ENCODE results near the gene EEF1AKMT2. TPM values are rescaled to one million over a fixed set of nuclear protein-coding genes. Genes with fewer than 3 reads are reported as not detected.

EEF1AKMT2 gene
- 36.0 and 96.0 TPM in 2 replicates for total RNA-seq (2011; cell fraction: chromatin; rRNA removed; ENCODE audit: low replicate concordance)
- total RNA-seq (2011; cell fraction: nucleolus; rRNA removed), result 25.0 and 28.3 TPM in 2 replicates
- 55.4 and 95.7 TPM in 2 replicates for total RNA-seq (2011; cell fraction: nucleoplasm; rRNA removed)
- 23.7 and 24.3 TPM in 2 replicates for total RNA-seq (2014; rRNA removed)
- total RNA-seq (2014; rRNA removed; fragmentation: Illumina TruSeq; extraction: Trizol), result 34.3 and 37.9 TPM in 2 replicates
- 25.2 and 26.9 TPM in 2 replicates for total RNA-seq (2015; rRNA removed; fragmentation: Illumina TruSeq; extraction: Trizol)
- 20.4 and 21.3 TPM in 2 replicates for total RNA-seq (2021)
- polyA plus RNA-seq (2011; rRNA removed), result 26.5 and 31.2 TPM in 2 replicates
- 9.1 and 14.0 TPM in 2 replicates for polyA plus RNA-seq (2011; cell fraction: cytosol; rRNA removed)
- polyA plus RNA-seq (2011; cell fraction: nucleus; rRNA removed), result 14.5 and 23.4 TPM in 2 replicates
- polyA plus RNA-seq (2012), result 18.6 and 19.5 TPM in 2 replicates
- 22.2 and 22.3 TPM in 2 replicates for polyA plus RNA-seq (2014; fragmentation: Illumina TruSeq; extraction: Trizol)
- 1 to 10 TPM; 9.3 to 9.8 TPM for polyA plus RNA-seq (2014; fragmentation: Nextera tagmentation; extraction: Ambion mirVana)
- polyA plus RNA-seq (2014; rRNA removed), result 22.1 and 28.9 TPM in 2 replicates
- 20.2 and 20.3 TPM in 2 replicates for polyA minus RNA-seq (2011; rRNA and poly(A)+ RNA removed)
- polyA minus RNA-seq (2011; cell fraction: cytosol; rRNA and poly(A)+ RNA removed), result 6.8 and 7.4 TPM in 2 replicates
- polyA minus RNA-seq (2011; cell fraction: nucleus; rRNA and poly(A)+ RNA removed), result 14.9 and 23.3 TPM in 2 replicates
- percentile 84 among the genes with signal in this experiment for Bru-seq, nascent RNA
- BruChase-seq, experiment 1, labeled RNA remaining after a 2-hour chase, result percentile 95 among the genes with signal in this experiment
- BruChase-seq, experiment 2, labeled RNA remaining after a 6-hour chase, result percentile 96 among the genes with signal in this experiment
- long read RNA-seq, experiment 1, transcript EEF1AKMT2-203 (7 exons, 3,587 nt), result minor isoform, 9 of 72 reads
- long read RNA-seq, experiment 1, transcript EEF1AKMT2-201 (7 exons, 1,462 nt), result major isoform, 24 of 72 reads
- long read RNA-seq, experiment 1, transcript EEF1AKMT2-202 (6 exons, 1,013 nt), result minor isoform, 12 of 72 reads
- long read RNA-seq, experiment 1, partial matches to known transcripts, result 2 of 72 reads
- long read RNA-seq, experiment 1, other reads (novel, unspliced or antisense), result 25 of 72 reads
- long read RNA-seq, experiment 2, partial matches to known transcripts, result 2 of 16 reads
- long read RNA-seq, experiment 2, other reads (novel, unspliced or antisense), result 6 of 16 reads
- long read RNA-seq, experiment 3, transcript EEF1AKMT2-202 (6 exons, 1,013 nt), result minor isoform, 5 of 26 reads
- long read RNA-seq, experiment 3, transcript EEF1AKMT2-201 (7 exons, 1,462 nt), result major isoform, 8 of 26 reads
- long read RNA-seq, experiment 3, partial matches to known transcripts, result 0 of 26 reads
- long read RNA-seq, experiment 3, other reads (novel, unspliced or antisense), result 11 of 26 reads

DNA sequence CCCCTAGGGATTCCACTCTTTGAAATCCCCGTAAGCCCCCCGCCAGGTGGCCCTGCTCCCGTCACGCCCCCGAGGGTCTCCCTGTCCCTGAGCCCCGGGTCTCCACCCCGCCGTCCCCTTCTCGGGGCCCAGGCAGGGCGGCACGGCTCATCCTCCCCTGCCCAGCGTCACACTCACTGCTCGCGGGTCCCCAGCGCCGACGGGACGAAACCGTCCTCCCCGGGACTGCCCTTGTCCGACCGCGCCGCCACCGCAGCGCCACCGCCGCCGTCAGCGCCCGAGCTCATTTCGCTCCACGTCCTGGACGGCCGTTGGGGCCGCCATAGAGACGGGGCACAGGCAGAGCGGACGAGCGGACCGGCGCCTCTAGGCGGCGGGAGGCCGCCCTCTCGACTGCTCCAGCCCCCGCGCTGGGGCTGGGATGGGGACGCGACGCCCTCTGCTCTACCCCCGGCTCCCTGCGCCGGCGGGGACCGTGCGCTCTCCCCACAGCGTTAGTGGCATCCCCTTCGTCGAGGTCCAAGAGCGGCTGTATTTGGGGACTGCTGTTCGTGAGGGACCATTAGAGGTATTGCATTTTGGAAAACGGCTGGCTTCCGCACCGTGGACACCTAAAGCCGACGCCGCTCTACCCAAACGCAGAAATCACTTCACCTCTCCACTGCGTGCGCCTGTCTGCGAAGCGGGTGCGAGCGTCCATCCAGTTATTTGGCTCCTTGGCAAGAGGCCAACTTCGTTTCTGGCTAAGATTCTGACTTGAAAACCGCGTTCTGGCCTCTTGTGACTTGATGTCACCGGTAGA lies at the start of gene EEF1AKMT2:
EEF1AKMT2 (minus strand) TSS at position 341 of the 802 bp plus-strand sequence; CDS start at position 287, 54 bp downstream.
- Histone ChIP-seq H3K4me1 (replicated peaks in 1 of 2; ENCODE audit: control insufficient read depth in 2 of 2, insufficient read depth in 2 of 2, low read length in 2 of 2) (peaks cover 2 to 10% of the 10 kb centered on the region in 2 experiments; a peak in 3 of 5 replicates), H3K36me3 (ENCODE audit: control insufficient read depth, insufficient read depth, low read length) (peaks cover 33% of the 10 kb centered on the region; the same call in 2 of the 3 replicates), H3K9me1 (ENCODE audit: control insufficient read depth, insufficient read depth, low read length) (no peaks in the 10 kb centered on the region), H3K4me2 (ENCODE audit: insufficient read depth, low read length) (peak within 1 kb of the TSS; percentile 97), H4K20me1 (replicated peaks; ENCODE audit: control insufficient read depth, insufficient read depth, low read length) (no peaks in the 10 kb centered on the region), H3K27me3 (ENCODE audit: control insufficient read depth in 2 of 2, insufficient read depth in 2 of 2, low read length in 2 of 2) (no peaks in the 10 kb centered on the region), H3K9ac (ENCODE audit: insufficient read depth in 1 of 2, low read depth in 2 of 2, low read length in 2 of 2) (peak within 1 kb of the TSS; percentile 87 to 99), H3K4me3 (peak within 1 kb of the TSS; percentile 60), H3K27ac (ENCODE audit: extremely low read depth, low read depth, low read length) (peak within 1 kb of the TSS; percentile 86), H2AFZ (ENCODE audit: low read depth, low read length) (peak within 1 kb of the TSS; percentile 98), H3K9me3 (replicated peaks; ENCODE audit: control insufficient read depth, insufficient read depth, low read depth, low read length) (0 out of 2 replicates have a peak, but pooled peaks cover 2% of the 10 kb centered on the region), H3K79me2 (ENCODE audit: control insufficient read depth, insufficient read depth, low read length) (peaks cover 27% of the 10 kb centered on the region)
- CTCF ChIA-PET (ENCODE audit: low intra/inter-chr PET ratio), result no interaction called here
- ATAC-seq, result peak; percentile 92
- POLR2A ChIA-PET, result interaction anchor here (0.6 to 2.3 kb wide), 5 partner anchors 10 to 811 kb away, joined by 3 to 9 read pairs (median 3); partner anchors contain the start of gene ABRAXAS2
- peak; percentile 75 for FAIRE-seq
- in situ Hi-C loops (cut with MboI), result no loop called here
- TSS peak; percentile 84 for BruUV-seq (replicated peaks)
- 0% methylated on average over 37 of the region's 79 CpGs for WGBS (ENCODE audit: insufficient coverage, low coverage, missing lambda C conversion rate)
- DNase-seq (ENCODE audit: extremely low read depth in 1 of 4, low spot score in 3 of 4), result peak; percentile 85 to 91 (median 88)
- intact Hi-C loops (cut with micrococcal nuclease), result loop anchor here (5.0 to 10.0 kb wide), 2 partner anchors 253 to 361 kb away; no protein-coding TSS in a partner anchor
- TF ChIP-seq RFX7 (CRISPR knock-in tag; IDR thresholded peaks at IDR 0.05) (no peak), GATA2 (CRISPR knock-in tag; IDR thresholded peaks at IDR 0.05) (no peak), MAZ (CRISPR knock-in tag; conservative IDR thresholded peaks at IDR 0.05 in 1 of 2, IDR thresholded peaks at IDR 0.05 in 1 of 2) (peak; percentile 49 to 69; a peak in 2 of 4 replicates), MYNN (IDR thresholded peaks at IDR 0.05) (no peak), MYNN (CRISPR knock-in tag; IDR thresholded peaks at IDR 0.05) (no peak), ESRRA (IDR thresholded peaks at IDR 0.05; ENCODE audit: borderline replicate concordance, low read depth) (peak; percentile 57; the same call in 1 of the 2 replicates), ZNF583 (CRISPR knock-in tag; IDR thresholded peaks at IDR 0.05) (no peak), NFRKB (IDR thresholded peaks at IDR 0.05; ENCODE audit: low read depth) (no peak)
- TF ChIP-seq, protein P1, sequence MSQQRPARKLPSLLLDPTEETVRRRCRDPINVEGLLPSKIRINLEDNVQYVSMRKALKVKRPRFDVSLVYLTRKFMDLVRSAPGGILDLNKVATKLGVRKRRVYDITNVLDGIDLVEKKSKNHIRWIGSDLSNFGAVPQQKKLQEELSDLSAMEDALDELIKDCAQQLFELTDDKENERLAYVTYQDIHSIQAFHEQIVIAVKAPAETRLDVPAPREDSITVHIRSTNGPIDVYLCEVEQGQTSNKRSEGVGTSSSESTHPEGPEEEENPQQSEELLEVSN (IDR thresholded peaks at IDR 0.05; ENCODE audit: borderline replicate concordance in 1 of 2, extremely low read depth in 1 of 2, insufficient read depth in 1 of 2, insufficient read length in 1 of 2, low read depth in 1 of 2, low read length in 1 of 2, poor library complexity in 1 of 2, severe bottlenecking in 1 of 2), result peak; percentile 35 to 41
- TF ChIP-seq, protein P2, sequence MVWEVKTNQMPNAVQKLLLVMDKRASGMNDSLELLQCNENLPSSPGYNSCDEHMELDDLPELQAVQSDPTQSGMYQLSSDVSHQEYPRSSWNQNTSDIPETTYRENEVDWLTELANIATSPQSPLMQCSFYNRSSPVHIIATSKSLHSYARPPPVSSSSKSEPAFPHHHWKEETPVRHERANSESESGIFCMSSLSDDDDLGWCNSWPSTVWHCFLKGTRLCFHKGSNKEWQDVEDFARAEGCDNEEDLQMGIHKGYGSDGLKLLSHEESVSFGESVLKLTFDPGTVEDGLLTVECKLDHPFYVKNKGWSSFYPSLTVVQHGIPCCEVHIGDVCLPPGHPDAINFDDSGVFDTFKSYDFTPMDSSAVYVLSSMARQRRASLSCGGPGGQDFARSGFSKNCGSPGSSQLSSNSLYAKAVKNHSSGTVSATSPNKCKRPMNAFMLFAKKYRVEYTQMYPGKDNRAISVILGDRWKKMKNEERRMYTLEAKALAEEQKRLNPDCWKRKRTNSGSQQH (CRISPR knock-in tag; IDR thresholded peaks at IDR 0.05), result no peak
- TF ChIP-seq, protein P3, sequence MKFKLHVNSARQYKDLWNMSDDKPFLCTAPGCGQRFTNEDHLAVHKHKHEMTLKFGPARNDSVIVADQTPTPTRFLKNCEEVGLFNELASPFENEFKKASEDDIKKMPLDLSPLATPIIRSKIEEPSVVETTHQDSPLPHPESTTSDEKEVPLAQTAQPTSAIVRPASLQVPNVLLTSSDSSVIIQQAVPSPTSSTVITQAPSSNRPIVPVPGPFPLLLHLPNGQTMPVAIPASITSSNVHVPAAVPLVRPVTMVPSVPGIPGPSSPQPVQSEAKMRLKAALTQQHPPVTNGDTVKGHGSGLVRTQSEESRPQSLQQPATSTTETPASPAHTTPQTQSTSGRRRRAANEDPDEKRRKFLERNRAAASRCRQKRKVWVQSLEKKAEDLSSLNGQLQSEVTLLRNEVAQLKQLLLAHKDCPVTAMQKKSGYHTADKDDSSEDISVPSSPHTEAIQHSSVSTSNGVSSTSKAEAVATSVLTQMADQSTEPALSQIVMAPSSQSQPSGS (CRISPR knock-in tag; IDR thresholded peaks at IDR 0.05), result no peak
